ENCODE results near the gene THAP6.

- TF ChIP-seq CTCF (IDR thresholded peaks at IDR 0.05) (no peak), POLR2A (IDR thresholded peaks at IDR 0.05; ENCODE audit: low read length) (no peak), JUN (IDR thresholded peaks at IDR 0.05) (no peak)
Measured at GRCh38 chr4:75545526-75545925, 31.3 kb downstream of the THAP6 start.

All from A549 (cell line).